ENCODE data around the gene LTBP1.

LTBP1 gene

DNA sequence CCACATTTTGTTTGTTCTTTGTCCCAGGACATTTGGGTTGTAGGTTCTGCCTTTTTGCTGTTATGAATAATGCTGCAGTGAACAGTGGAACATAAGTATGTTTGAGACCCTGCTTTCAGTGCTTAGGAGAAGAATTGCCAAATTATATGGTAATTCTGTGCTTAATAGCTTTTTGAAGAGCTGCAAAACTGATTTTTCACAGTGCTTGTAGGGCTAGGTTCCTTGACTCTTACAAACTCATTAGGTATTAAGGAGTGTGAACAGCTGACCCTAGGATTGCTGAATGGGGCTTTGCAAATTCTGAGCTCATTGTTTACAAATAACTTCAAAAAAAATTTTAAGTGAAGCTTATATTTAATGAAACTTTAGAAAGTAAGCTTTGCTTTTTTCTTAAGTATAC, 154.2 kb downstream of the LTBP1 start:
- no peak for TF ChIP-seq CTCF (conservative IDR thresholded peaks at IDR 0.05; ENCODE audit: low read depth)
- no peak for DNase-seq (ENCODE audit: low spot score)
- H3K27ac ChIP-seq: no peak overlapping the region
- ChIA-PET POLR2A (ENCODE audit: low non-redundant PET) (no interaction called here), CTCF (interaction anchor here (0.9 kb wide), 1 partner anchor 14 kb away, joined by 3 read pairs; no protein-coding TSS in a partner anchor)

GRCh38 chr2:33104052-33104623, 157.4 kb downstream of the LTBP1 start:
- DNase-seq (ENCODE audit: low spot score): no peak
- H3K27ac ChIP-seq: no peak overlapping the region
- ChIA-PET CTCF (no interaction called here), POLR2A (ENCODE audit: low non-redundant PET) (no interaction called here)
- TF ChIP-seq CTCF (conservative IDR thresholded peaks at IDR 0.05; ENCODE audit: low read depth): no peak

GRCh38 chr2:33104726-33105125, 158.0 kb downstream of the LTBP1 start:
- TF ChIP-seq CTCF (conservative IDR thresholded peaks at IDR 0.05; ENCODE audit: low read depth): no peak
- CTCF ChIA-PET: no interaction called here
- POLR2A ChIA-PET (ENCODE audit: low non-redundant PET): no interaction called here
- no peak overlapping the region for H3K27ac ChIP-seq
- DNase-seq (ENCODE audit: low spot score): no peak

GRCh38 chr2:33106115-33106514, 159.4 kb downstream of the LTBP1 start:
- no peak for DNase-seq (ENCODE audit: low spot score)
- ChIA-PET POLR2A (ENCODE audit: low non-redundant PET) (no interaction called here), CTCF (interaction anchor here (0.6 kb wide), 1 partner anchor 338 kb away, joined by 5 read pairs; no protein-coding TSS in a partner anchor)
- TF ChIP-seq CTCF (conservative IDR thresholded peaks at IDR 0.05; ENCODE audit: low read depth): no peak
- no peak overlapping the region for H3K27ac ChIP-seq

- no peak overlapping the region for H3K27ac ChIP-seq
- CTCF ChIA-PET: no interaction called here
- TF ChIP-seq CTCF (conservative IDR thresholded peaks at IDR 0.05; ENCODE audit: low read depth): no peak
- POLR2A ChIA-PET (ENCODE audit: low non-redundant PET): no interaction called here
- no peak for DNase-seq (ENCODE audit: low spot score)
Observed at GRCh38 chr2:33107690-33108482, 161.1 kb downstream of the LTBP1 start.

- ChIA-PET POLR2A (ENCODE audit: low non-redundant PET) (no interaction called here), CTCF (no interaction called here)
- H3K27ac ChIP-seq: no peak overlapping the region
Observed at GRCh38 chr2:33108483-33109443, 162.0 kb downstream of the LTBP1 start.

More at GRCh38 chr2:33108483-33109443, 162.0 kb downstream of the LTBP1 start:
- DNase-seq (ENCODE audit: low spot score): no peak
- no peak for TF ChIP-seq CTCF (conservative IDR thresholded peaks at IDR 0.05; ENCODE audit: low read depth)

Measured in RWPE1 (cell line).